ENCODE measurements around the gene PLCB4.

PLCB4 gene

DNA sequence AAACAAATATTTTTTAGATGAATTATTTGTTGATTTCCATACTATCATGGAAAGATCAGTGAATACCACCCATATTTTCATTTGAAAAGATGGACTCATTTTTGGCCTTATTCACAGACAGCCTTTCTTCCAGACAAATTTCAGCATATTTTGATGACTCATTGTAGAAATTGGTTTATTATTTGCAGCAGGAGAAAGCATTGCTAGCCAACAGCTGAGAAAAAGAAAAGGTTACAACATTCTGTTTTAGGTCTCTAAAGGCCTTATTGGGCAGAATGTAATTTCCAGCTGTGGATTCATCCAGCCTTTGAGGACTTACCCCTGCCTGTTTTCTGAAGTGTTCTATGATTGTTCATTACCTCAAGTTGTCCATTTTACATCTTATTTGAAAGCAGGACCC lies 201.9 kb downstream of the PLCB4 start:
- no peak for DNase-seq (ENCODE audit: low spot score)

DNA sequence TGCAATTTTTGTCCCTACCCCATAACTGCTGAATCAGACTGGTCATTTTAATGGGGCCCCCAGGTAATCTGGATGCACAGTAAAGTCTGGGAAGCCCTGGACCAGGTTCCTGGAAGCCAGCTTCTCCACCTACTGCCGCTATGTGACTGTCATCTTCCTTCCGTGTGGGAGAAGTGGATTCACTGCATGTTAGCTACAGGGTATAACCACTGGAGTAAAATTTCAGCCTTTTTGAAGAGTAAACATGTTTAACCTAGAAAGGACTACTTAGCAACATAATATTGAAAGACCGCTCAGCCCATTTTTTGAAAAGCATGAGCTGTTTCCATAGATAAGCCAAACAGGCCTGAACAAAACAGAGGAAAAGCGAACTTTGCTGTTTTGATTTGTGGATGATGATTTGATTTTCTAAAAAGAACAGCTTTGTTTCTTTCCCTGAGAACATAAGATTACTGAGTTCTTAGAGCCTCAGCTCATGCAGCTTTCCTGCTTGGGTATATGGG lies 208.1 kb downstream of the PLCB4 start:
- DNase-seq (ENCODE audit: low spot score) = no peak

- DNase-seq (ENCODE audit: low spot score) = no peak
Observed at GRCh38 chr20:9279918-9280401, 211.1 kb downstream of the PLCB4 start.

DNA sequence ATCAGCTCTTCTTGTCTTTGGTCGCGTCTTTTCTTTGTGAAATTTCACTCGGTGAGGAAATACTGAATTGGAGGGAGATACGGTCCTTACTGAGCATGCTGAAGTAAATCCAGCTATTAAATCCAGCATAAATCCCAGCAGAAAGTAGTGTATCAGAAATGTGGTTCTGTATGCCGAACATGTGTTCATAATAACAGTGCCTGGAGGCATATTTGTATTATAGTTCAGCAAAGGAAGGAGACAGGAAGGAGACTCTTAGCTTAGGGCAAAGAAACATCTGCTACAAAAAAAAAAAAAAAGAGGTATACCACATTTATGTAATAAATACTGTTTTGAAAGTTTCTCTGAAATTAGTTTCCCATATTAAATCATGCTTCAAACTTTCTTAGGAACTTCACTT lies 211.8 kb downstream of the PLCB4 start:
- DNase-seq (ENCODE audit: low spot score) = no peak

- no peak for DNase-seq (ENCODE audit: low spot score)
Observed at GRCh38 chr20:9281803-9282202, 212.9 kb downstream of the PLCB4 start.

GRCh38 chr20:9285617-9286016 lies 216.7 kb downstream of the PLCB4 start:
- DNase-seq (ENCODE audit: low spot score) = no peak

- no peak for DNase-seq (ENCODE audit: low spot score)
Observed at GRCh38 chr20:9286501-9287461, 217.9 kb downstream of the PLCB4 start.

DNA sequence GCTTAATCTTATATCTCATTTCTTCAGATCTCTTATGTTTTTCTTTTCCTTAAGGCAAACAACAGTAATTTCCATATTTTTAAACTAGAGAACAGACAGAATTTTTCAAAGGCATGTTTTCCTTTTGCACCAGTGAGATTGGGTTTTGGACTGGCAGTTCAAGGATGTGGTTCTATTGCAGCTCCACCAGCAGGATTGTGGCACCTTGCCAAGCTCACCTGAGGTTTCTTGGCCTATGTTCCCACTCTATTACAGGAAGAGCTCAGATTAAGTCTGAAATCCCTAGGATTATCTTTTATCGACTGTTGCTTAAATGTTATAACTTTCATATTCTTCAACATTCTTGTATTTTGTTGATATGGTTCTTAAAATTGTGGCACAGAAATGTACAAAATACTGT lies 218.9 kb downstream of the PLCB4 start:
- DNase-seq (ENCODE audit: low spot score) = no peak

DNA sequence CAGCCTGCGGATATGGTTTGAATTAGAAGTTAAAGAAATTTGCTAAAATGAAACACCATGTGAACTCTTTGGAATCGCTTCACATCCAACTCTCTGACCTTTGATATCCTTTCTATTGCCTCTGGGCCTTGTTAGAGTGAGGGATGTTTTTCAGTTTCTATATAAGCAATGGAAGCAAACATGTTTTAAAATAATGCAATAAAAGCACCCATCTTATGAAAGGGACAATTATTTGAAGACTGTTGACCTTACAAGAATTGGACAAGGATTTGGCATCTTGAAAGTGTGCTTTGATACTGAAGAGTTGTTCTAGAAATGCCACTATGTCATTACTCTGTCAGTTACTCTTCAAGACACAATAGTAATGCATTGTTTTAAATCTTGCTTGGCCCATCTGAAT lies 221.4 kb downstream of the PLCB4 start:
- DNase-seq (ENCODE audit: low spot score) = no peak

- DNase-seq (ENCODE audit: low spot score) = no peak
Observed at GRCh38 chr20:9293145-9293544, 224.3 kb downstream of the PLCB4 start.

DNA sequence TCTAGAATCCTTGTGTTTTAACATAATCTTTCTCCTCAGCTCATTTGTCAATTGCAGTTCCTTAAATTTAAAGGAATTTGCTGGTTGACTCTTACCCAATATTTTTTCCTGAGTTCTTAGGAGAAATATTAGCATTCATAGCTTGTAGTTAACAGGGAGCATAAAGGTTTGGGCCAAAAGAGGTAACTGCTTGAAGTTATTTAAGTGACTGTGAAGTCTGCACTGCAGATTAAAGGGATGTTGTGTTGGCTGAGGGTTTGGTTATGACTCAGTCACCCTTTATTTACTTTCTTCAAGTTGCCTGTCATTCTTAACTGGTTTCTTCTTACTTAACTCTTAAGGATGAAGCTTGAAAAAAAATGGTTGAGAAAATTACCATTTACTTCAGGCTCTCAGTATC lies 225.2 kb downstream of the PLCB4 start:
- DNase-seq (ENCODE audit: low spot score) = peak; percentile 1

GRCh38 chr20:9298906-9299305 lies 230.0 kb downstream of the PLCB4 start:
- DNase-seq (ENCODE audit: low spot score) = no peak

DNA sequence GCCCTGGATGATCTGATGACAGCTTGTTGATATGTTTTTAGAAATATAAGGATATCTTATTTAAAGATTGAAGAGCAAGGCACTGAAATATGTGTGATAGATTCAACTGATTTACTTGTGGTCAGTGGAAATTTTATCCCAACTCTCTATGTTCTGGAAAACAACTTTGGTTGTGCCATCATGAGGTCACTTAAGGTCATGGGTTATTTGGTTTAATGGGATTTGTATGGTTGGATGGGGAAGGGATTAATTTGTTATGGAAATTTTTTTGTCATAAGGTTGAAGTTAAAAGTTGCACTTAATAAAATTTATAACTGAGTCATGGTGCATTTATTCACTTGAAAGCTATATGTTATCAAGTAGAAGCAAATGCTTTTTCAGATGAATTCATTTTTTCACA lies 231.2 kb downstream of the PLCB4 start:
- no peak for DNase-seq (ENCODE audit: low spot score)

DNA sequence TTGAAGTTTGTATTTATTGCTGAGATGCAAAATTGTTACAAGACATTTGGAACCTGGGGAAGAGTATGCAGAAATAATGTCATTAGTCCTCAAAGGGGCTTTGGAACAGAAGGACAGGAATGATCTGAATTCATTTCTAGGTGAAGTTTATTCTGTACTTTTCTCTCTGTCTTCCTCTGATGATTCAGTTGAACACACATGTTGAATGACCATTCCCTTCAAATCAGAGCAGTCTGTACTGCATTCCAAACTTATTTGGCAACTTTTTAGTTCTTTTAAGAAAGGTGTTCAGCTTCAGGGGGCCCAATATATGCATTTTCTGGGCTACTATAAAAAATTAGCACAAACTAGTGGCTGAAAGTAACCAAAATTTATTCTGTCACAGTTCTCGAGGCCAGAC lies 231.6 kb downstream of the PLCB4 start:
- DNase-seq (ENCODE audit: low spot score) = no peak

- DNase-seq (ENCODE audit: low spot score) = no peak
Observed at GRCh38 chr20:9301129-9302090, 232.5 kb downstream of the PLCB4 start.

- DNase-seq (ENCODE audit: low spot score) = no peak
Observed at GRCh38 chr20:9302091-9302462, 233.2 kb downstream of the PLCB4 start.

- no peak for DNase-seq (ENCODE audit: low spot score)
Observed at GRCh38 chr20:9306521-9306920, 237.6 kb downstream of the PLCB4 start.

GRCh38 chr20:9308056-9308455 lies 239.2 kb downstream of the PLCB4 start:
- no peak for DNase-seq (ENCODE audit: low spot score)

DNA sequence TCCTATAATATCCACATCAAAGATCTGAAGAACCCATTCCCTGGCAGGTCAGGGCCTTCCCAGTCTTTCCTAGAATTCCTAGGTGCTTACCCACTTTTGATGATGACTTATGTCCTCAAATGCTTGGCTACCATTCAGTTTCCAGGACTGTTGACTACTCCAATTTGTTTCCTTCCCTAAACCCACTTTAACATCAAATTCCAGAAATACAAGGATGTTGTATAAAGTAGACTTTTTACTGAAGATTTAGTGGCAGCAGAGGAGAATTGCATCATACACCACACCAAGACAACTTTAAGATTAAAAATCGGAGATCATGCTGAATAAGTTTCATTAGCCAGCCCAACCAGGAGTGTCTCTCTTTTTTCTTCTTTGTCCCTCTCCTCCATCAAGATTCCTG lies 242.2 kb downstream of the PLCB4 start:
- no peak for DNase-seq (ENCODE audit: low spot score)

- no peak for DNase-seq (ENCODE audit: low spot score)
Observed at GRCh38 chr20:9319687-9320384, 250.9 kb downstream of the PLCB4 start.

DNA sequence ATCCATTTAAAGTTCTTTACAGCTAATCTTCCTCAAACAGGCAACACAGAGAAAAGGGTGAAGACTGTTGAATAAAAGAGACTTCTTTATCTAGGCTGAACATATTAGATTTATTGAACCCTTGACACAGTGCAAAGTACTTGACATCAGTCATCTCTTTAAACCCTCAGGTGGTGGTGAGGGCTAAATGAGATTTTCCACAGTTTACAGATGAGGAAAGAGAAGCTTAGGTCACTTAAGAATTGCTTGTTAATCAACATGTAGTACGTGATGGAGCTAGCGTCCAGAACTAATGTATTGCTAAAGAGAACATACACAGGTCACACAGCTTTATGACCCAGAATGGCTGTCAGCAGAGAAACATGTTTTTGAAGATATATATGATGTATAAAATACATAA lies 252.1 kb downstream of the PLCB4 start:
- DNase-seq (ENCODE audit: low spot score) = no peak

DNA sequence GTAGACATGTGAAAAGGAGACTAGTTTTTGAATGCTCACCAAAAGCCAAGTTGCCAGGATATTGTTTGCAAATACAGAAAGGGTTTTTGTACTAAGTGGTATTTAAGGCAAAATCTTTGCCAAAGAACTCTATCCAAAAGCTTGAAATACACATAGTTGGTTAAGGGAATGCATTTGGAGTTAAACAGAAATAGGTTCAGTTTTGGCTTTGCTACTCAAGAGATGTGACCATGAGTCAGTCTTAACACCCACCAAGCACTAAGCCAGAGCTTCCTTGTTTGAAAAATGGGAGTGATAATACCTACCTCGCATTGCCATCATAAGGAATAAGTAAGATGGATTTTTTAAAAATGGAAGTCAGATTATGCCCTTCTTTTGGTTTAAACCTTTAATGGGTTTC lies 253.8 kb downstream of the PLCB4 start:
- no peak for DNase-seq (ENCODE audit: low spot score)

Measured in activated CD4-positive, alpha-beta T cell treated with anti-CD3 and anti-CD28 coated beads, Interleukin-2, Interleukin-4, amounts not matched to agents 100 ng/mL and 50 ng/mL, durations not matched to agents 16 hours and 8 hours (primary cell).